COLO668 (cell line): Measurements from ENCODE around the gene SAMD8.
A peak's percentile ranks its signal among the peaks of the same experiment; 100 is the strongest.
"Not testable (repeated sequence)": the region's sequence is repeated elsewhere in the genome, so short reads cannot be mapped to it uniquely, and the experiment has no call there.

ENCODE experiments used
- DNase-seq: peaks from one replicate; lab custom pipeline; 2025; ENCODE audit not compliant: unreplicated experiment; lab: John Stamatoyannopoulos, UW

SAMD8 gene

GRCh38 chr10:75106891-75107290, 4.6 kb upstream of the SAMD8 start:
- not testable (repeated sequence) for DNase-seq

GRCh38 chr10:75107756-75108683, 3.4 kb upstream of the SAMD8 start:
- DNase-seq: no peak

- peak; percentile 15 for DNase-seq
These were observed 2.6 kb upstream of the SAMD8 start for GRCh38 chr10:75108684-75109458.

- no peak for DNase-seq
These were observed 2.0 kb upstream of the SAMD8 start for GRCh38 chr10:75109459-75109778.

- DNase-seq: no peak
These were observed 1.3 kb upstream of the SAMD8 start for GRCh38 chr10:75110006-75110632.

- peak; percentile 45 for DNase-seq
These were observed 637 bp downstream of the SAMD8 start for GRCh38 chr10:75111907-75112679.

- no peak for DNase-seq
These were observed 3.7 kb downstream of the SAMD8 start for GRCh38 chr10:75115137-75115536.

- not testable (repeated sequence) for DNase-seq
These were observed 5.7 kb downstream of the SAMD8 start for GRCh38 chr10:75116941-75117775.

GRCh38 chr10:75117995-75118394, 6.5 kb downstream of the SAMD8 start:
- DNase-seq: no peak

- DNase-seq: not testable (repeated sequence)
These were observed 8.1 kb downstream of the SAMD8 start for GRCh38 chr10:75119444-75120066.

- no peak for DNase-seq
These were observed 9.9 kb downstream of the SAMD8 start for GRCh38 chr10:75121322-75121721.

GRCh38 chr10:75122505-75122904, 11.0 kb downstream of the SAMD8 start:
- no peak for DNase-seq

- no peak for DNase-seq
These were observed 11.7 kb downstream of the SAMD8 start for GRCh38 chr10:75123088-75123682.

- DNase-seq: no peak
These were observed 14.8 kb downstream of the SAMD8 start for GRCh38 chr10:75126277-75126676.

- DNase-seq: no peak
These were observed 16.0 kb downstream of the SAMD8 start for GRCh38 chr10:75127471-75127870.

GRCh38 chr10:75128985-75129384, 17.5 kb downstream of the SAMD8 start:
- DNase-seq: not testable (repeated sequence)

GRCh38 chr10:75129537-75129936, 18.1 kb downstream of the SAMD8 start:
- no peak for DNase-seq

- not testable (repeated sequence) for DNase-seq
These were observed 22.2 kb downstream of the SAMD8 start for GRCh38 chr10:75133701-75134100.

GRCh38 chr10:75136346-75136745, 24.9 kb downstream of the SAMD8 start:
- DNase-seq: no peak
